HepG2 (cell line): Measurements from ENCODE around the gene CR1. TPM values are rescaled to one million over a fixed set of nuclear protein-coding genes. Genes with fewer than 3 reads are reported as not detected.

Experiments
- ARNT2 ChIP-seq: sonication (generic); formaldehyde crosslinking; IDR thresholded peaks from 2 replicates; pipeline ENCODE4 v1.8.0; 2022; ENCODE audit warnings: mild to moderate bottlenecking, low read depth, missing genetic modification reagents, moderate library complexity
- DMTF1 ChIP-seq: sonication (generic); formaldehyde crosslinking; IDR thresholded peaks from 2 replicates; pipeline ENCODE4 v1.4.0; 2020; ENCODE audit warnings: mild to moderate bottlenecking, missing genetic modification reagents
- DZIP1 ChIP-seq: sonication (generic); formaldehyde crosslinking; IDR thresholded peaks from 2 replicates; pipeline ENCODE4 v1.5.0; 2020; ENCODE audit warnings: mild to moderate bottlenecking, missing genetic modification reagents
- EP300 ChIP-seq, 3 experiments: sonication (generic) in 1 of 3; formaldehyde crosslinking in 1 of 3; IDR thresholded peaks; 2 replicates each; pipeline versions ENCODE4 v1.5.1 to v1.6.1; 2011 to 2020; ENCODE audit warnings: low read depth in 2 of 3, low read length in 2 of 3, borderline replicate concordance in 1 of 3, improper control_type of control experiment in 1 of 3, mild to moderate bottlenecking in 1 of 3, missing genetic modification reagents in 1 of 3, moderate library complexity in 1 of 3
- FOXP4 ChIP-seq: sonication (generic); formaldehyde crosslinking; IDR thresholded peaks from 2 replicates; pipeline ENCODE4 v1.4.0; 2020; ENCODE audit warnings: missing genetic modification reagents
- IKZF5 ChIP-seq: IDR thresholded peaks from 2 replicates; pipeline ENCODE4 v1.6.1; 2018; ENCODE audit warnings: missing genetic modification reagents, mild to moderate bottlenecking, missing compliant biosample characterization
- KAT7 ChIP-seq: IDR thresholded peaks from 2 replicates; pipeline ENCODE4 v1.6.1; 2018; ENCODE audit warnings: borderline replicate concordance, missing compliant biosample characterization
- RXRA ChIP-seq: sonication (generic); formaldehyde crosslinking; IDR thresholded peaks from 2 replicates; pipeline ENCODE4 v1.5.1; 2020; ENCODE audit warnings: missing genetic modification reagents
- U2AF1 ChIP-seq: fragments of 200-400 bp; formaldehyde crosslinking; optimal IDR thresholded peaks from 2 replicates; pipeline ENCODE3; 2017; ENCODE audit warnings: mild to moderate bottlenecking, low read depth, low read length
- ZNF30 ChIP-seq: sonication (generic); formaldehyde crosslinking; IDR thresholded peaks from 2 replicates; pipeline ENCODE4 v1.5.0; 2020; ENCODE audit warnings: mild to moderate bottlenecking, missing genetic modification reagents
- ZNF407 ChIP-seq: sonication (generic); formaldehyde crosslinking; IDR thresholded peaks from one replicate; pipeline ENCODE4 v1.5.1; 2020; ENCODE audit warnings: mild to moderate bottlenecking, missing genetic modification reagents; ENCODE audit errors: not compliant biosample characterization
- ZNF468 ChIP-seq: sonication (generic); formaldehyde crosslinking; IDR thresholded peaks from 2 replicates; pipeline ENCODE4 v1.8.0; 2022; ENCODE audit warnings: mild to moderate bottlenecking, moderate library complexity, missing genetic modification reagents
- polyA plus RNA-seq, 8 experiments: library from polyadenylated mRNA; depleted of rRNA in 3 of 8; stranded (reverse) in 7 of 8; unstranded in 1 of 8; fragments of >200 nt; fragmentation: Illumina TruSeq in 4 of 8; extraction: Trizol in 4 of 8; gene quantifications; 2 replicates each; pipeline versions ENCODE4 v1.2.1 to v1.2.3, GENCODE V29; 2011 to 2016; ENCODE audit warnings: low read depth in 4 of 8, missing spikeins in 1 of 8, mixed read lengths in 1 of 8; ENCODE audit not compliant: insufficient read depth in 1 of 8
- total RNA-seq, 5 experiments: library from RNA; depleted of rRNA; stranded (reverse); fragments of >200 nt; fragmentation: Illumina TruSeq; extraction: Trizol; gene quantifications; 2 replicates each; pipeline ENCODE4 v1.2.3, GENCODE V29; 2016; ENCODE audit warnings: low read depth in 1 of 5

The CR1 gene
- total and polyA plus RNA-seq, 2 of the 13 experiments (the other 11 are each of a cell fraction or from before 2014, with no cell fraction given): not detected

GRCh38 chr1:207603777-207604176 lies 107.8 kb downstream of the CR1 start (continued):
- TF ChIP-seq EP300 (IDR thresholded peaks at IDR 0.05; ENCODE audit: low read depth in 2 of 2, low read length in 2 of 2) (peak; percentile 89 to 97; a peak in 3 of 4 replicates), EP300 (CRISPR knock-in tag; IDR thresholded peaks at IDR 0.05; ENCODE audit: borderline replicate concordance) (peak; percentile 98), FOXP4 (CRISPR knock-in tag) (peak; percentile 86), DMTF1 (no peak), KAT7 (CRISPR knock-in tag) (no peak), ZNF407 (CRISPR knock-in tag) (no peak), IKZF5 (CRISPR knock-in tag) (no peak), U2AF1 (no peak), ARNT2 (CRISPR knock-in tag) (no peak), RXRA (CRISPR knock-in tag) (peak; percentile 89; the same call in 1 of the 2 replicates), ZNF30 (no peak), DZIP1 (CRISPR knock-in tag) (no peak), ZNF468 (CRISPR knock-in tag) (no peak)
